ENCODE measurements around the gene TGM1.
A peak's percentile ranks its signal among the peaks of the same experiment; 100 is the strongest.
"Not testable (repeated sequence)": the region's sequence is repeated elsewhere in the genome, so short reads cannot be mapped to it uniquely, and the experiment has no call there.

The TGM1 gene

DNA sequence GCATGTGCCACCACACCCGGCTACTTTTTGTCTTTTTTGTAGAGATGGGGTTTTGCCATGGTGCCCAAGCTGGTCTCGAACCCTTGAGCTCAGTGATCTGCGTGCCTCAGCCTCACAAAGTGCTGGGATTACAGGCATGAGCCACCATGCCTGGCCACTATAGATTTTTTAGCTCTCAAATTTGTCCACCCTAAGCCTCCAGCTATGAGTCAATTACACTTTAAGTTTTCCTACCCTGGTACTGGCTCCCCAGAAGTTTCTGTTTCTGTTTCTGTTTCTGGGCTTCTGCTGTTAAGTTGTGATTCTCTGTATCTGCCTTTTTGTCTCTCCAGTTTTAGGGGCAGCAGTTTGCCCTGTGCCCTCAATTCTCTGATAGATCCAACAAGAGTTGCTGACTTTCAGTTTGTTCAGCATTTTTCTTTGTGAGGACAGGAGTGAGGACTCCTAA lies 16.2 kb downstream of the TGM1 start:
- whole genome bisulfite sequencing (ENCODE audit: extremely low coverage, insufficient coverage, low lambda C conversion rate), result no CpG with 5 or more reads among the region's 3 CpGs

DNA sequence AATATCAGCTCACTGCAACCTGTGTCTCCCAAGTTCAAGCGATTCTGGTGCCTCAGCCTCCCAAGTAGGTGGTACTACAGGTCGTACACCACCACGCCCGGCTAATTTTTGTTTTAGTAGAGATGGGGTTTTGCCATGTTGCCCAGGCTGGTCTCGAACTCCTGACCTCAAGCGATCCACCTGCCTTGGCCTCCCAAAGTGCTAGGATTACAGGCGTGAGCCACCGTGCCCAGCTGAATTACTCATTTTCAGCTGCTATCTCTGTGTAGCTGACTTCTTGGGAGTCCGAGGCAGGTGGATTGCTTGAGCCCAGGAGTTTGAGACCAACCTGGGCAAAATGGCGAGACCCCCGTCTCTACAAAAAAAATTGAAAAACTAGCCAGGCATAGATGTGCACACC lies 17.6 kb downstream of the TGM1 start:
- not testable (repeated sequence) for H2BK15ac ChIP-seq (replicated peaks; ENCODE audit: low read depth); H4K5ac ChIP-seq (ENCODE audit: low read length); H2AK5ac ChIP-seq (ENCODE audit: low read length); H3K79me2 ChIP-seq (ENCODE audit: control insufficient read depth, insufficient read depth, low read length); H3K27ac ChIP-seq (ENCODE audit: low read depth, low read length); H3K56ac ChIP-seq (ENCODE audit: low read length); H2BK5ac ChIP-seq (ENCODE audit: low read length); H3K18ac ChIP-seq (ENCODE audit: low read length); H3K9ac ChIP-seq (ENCODE audit: low read length); H3K36me3 ChIP-seq (ENCODE audit: control insufficient read depth, insufficient read depth, low read length); H3K4me3 ChIP-seq (ENCODE audit: low read length); DNase-seq; H4K8ac ChIP-seq (ENCODE audit: low read depth, low read length); H3K23ac ChIP-seq (ENCODE audit: low read length); H3K79me1 ChIP-seq (ENCODE audit: low read length); H3K4me2 ChIP-seq (ENCODE audit: low read length); H3K4ac ChIP-seq (ENCODE audit: low read depth, low read length); H2BK120ac ChIP-seq (ENCODE audit: low read depth, low read length); H3K4me1 ChIP-seq (ENCODE audit: control insufficient read depth, low read depth, low read length); H3K27me3 ChIP-seq (ENCODE audit: insufficient read depth, low read length, poor library complexity)
- WGBS (ENCODE audit: extremely low coverage, insufficient coverage, low lambda C conversion rate), result no CpG with 5 or more reads among the region's 11 CpGs

More for the DNA sequence above, 16.2 kb downstream of the TGM1 start:
- Histone ChIP-seq H3K27ac (ENCODE audit: low read depth, low read length) (no peak overlapping the region), H3K27me3 (ENCODE audit: insufficient read depth, low read length, poor library complexity) (no peaks in the 10 kb centered on the region), H2AK5ac (ENCODE audit: low read length) (no peak overlapping the region), H3K36me3 (ENCODE audit: control insufficient read depth, insufficient read depth, low read length) (no peaks in the 10 kb centered on the region), H3K23ac (ENCODE audit: low read length) (no peak overlapping the region), H3K56ac (ENCODE audit: low read length) (no peak overlapping the region), H3K18ac (ENCODE audit: low read length) (no peak overlapping the region), H3K4me2 (ENCODE audit: low read length) (no peak overlapping the region), H2BK15ac (replicated peaks; ENCODE audit: low read depth) (no peak overlapping the region), H4K8ac (ENCODE audit: low read depth, low read length) (no peak overlapping the region), H3K4ac (ENCODE audit: low read depth, low read length) (no peak overlapping the region), H3K79me2 (ENCODE audit: control insufficient read depth, insufficient read depth, low read length) (no peaks in the 10 kb centered on the region), H3K4me1 (ENCODE audit: control insufficient read depth, low read depth, low read length) (peaks cover 2% of the 10 kb centered on the region), H2BK120ac (ENCODE audit: low read depth, low read length) (no peak overlapping the region), H3K9ac (ENCODE audit: low read length) (no peak overlapping the region), H3K79me1 (ENCODE audit: low read length) (no peaks in the 10 kb centered on the region), H3K4me3 (ENCODE audit: low read length) (no peak overlapping the region), H4K5ac (ENCODE audit: low read length) (no peak overlapping the region), H2BK5ac (ENCODE audit: low read length) (no peak overlapping the region)
- DNase-seq, result no peak

DNA sequence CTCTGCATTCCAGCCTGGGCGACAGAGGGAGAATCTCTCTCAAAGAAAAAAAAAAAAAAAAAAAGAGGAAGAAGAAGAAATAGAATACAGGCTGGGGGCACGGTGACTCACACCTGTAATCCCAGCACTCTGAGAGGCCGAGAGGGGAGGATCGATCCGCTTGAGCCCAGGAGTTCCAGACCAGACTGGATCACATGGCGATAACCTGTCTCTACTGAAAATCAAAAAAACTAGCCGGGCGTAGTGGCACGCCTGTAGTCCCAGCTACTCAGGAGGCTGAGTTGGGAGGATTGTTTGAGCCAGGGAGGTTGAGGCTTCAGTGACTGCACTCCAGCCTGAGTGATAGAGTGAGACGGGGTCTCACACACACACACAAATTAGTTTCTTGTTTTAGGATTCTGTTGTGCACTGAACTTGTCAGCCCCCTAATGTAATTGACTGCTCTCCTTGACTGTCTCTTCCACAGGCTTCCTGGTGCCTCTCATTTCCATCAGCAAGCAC lies 19.6 kb downstream of the TGM1 start:
- DNase-seq, result peak; percentile 72

DNA sequence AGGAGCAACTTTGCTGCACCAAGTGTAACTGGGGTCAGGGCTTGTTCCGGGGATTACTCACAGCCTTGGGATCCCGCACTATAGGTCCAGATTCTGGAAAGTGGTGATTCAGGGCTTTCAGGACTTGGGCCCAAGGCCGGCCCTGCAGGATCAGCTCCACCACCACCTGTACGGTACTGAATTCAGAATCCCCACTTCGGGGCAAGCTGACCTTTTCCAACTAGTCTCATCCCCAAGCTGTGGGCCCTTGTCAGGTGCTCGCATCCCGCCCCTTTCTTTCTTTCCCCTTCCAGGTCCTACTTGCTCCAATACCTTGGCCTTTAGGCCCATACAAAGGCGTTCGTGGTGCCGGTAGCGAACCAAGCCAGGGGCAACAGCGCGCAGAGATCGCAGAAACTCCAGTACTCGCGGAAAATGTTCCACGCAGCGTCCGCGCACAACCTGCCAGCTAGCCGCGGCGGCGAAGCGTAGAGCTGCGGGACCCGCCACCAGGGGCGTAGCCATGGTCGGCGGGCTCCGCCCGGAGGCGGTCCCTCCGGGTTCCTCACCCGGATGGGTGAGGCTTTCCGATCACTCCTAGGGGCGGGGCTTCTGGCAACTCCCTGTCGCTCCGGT lies 21.0 kb downstream of the TGM1 start:
- no peak overlapping the region for H3K4ac ChIP-seq (ENCODE audit: low read depth, low read length)
- H3K27ac ChIP-seq (ENCODE audit: low read depth, low read length), result peak overlapping the region; percentile 82
- no peak overlapping the region for H4K8ac ChIP-seq (ENCODE audit: low read depth, low read length)
- H2BK15ac ChIP-seq (replicated peaks; ENCODE audit: low read depth), result no peak overlapping the region
- peak overlapping the region; percentile 69 for H3K18ac ChIP-seq (ENCODE audit: low read length)
- no peak overlapping the region for H2AK5ac ChIP-seq (ENCODE audit: low read length)
- WGBS (ENCODE audit: extremely low coverage, insufficient coverage, low lambda C conversion rate), result no CpG with 5 or more reads among the region's 39 CpGs
- peak; percentile 96 for DNase-seq
- peaks cover 4% of the 10 kb centered on the region for H3K79me1 ChIP-seq (ENCODE audit: low read length)
- peak overlapping the region; percentile 73 for H3K4me2 ChIP-seq (ENCODE audit: low read length)
- H3K79me2 ChIP-seq (ENCODE audit: control insufficient read depth, insufficient read depth, low read length), result no peaks in the 10 kb centered on the region
- H3K27me3 ChIP-seq (ENCODE audit: insufficient read depth, low read length, poor library complexity), result no peaks in the 10 kb centered on the region
- no peak overlapping the region for H2BK120ac ChIP-seq (ENCODE audit: low read depth, low read length)
- H2BK5ac ChIP-seq (ENCODE audit: low read length), result no peak overlapping the region
- H4K5ac ChIP-seq (ENCODE audit: low read length), result no peak overlapping the region
- peak overlapping the region; percentile 79 for H3K9ac ChIP-seq (ENCODE audit: low read length)
- peaks cover 5% of the 10 kb centered on the region for H3K4me1 ChIP-seq (ENCODE audit: control insufficient read depth, low read depth, low read length)
- peak overlapping the region; percentile 75 for H3K23ac ChIP-seq (ENCODE audit: low read length)
- H3K56ac ChIP-seq (ENCODE audit: low read length), result peak overlapping the region; percentile 96
- peak overlapping the region; percentile 66 for H3K4me3 ChIP-seq (ENCODE audit: low read length)
- H3K36me3 ChIP-seq (ENCODE audit: control insufficient read depth, insufficient read depth, low read length), result peaks cover 2% of the 10 kb centered on the region

More for the DNA sequence above, 19.6 kb downstream of the TGM1 start:
- WGBS (ENCODE audit: extremely low coverage, insufficient coverage, low lambda C conversion rate), result no CpG with 5 or more reads among the region's 10 CpGs
- peak overlapping the region; percentile 85 for H3K56ac ChIP-seq (ENCODE audit: low read length)
- H4K8ac ChIP-seq (ENCODE audit: low read depth, low read length), result no peak overlapping the region
- H3K23ac ChIP-seq (ENCODE audit: low read length), result peak overlapping the region; percentile 11
- H2AK5ac ChIP-seq (ENCODE audit: low read length), result peak overlapping the region; percentile 0
- H4K5ac ChIP-seq (ENCODE audit: low read length), result no peak overlapping the region
- H3K4ac ChIP-seq (ENCODE audit: low read depth, low read length), result peak overlapping the region; percentile 41
- peaks cover 5% of the 10 kb centered on the region for H3K4me1 ChIP-seq (ENCODE audit: control insufficient read depth, low read depth, low read length)
- H3K4me2 ChIP-seq (ENCODE audit: low read length), result no peak overlapping the region
- H3K79me1 ChIP-seq (ENCODE audit: low read length), result peaks cover 4% of the 10 kb centered on the region
- H3K27ac ChIP-seq (ENCODE audit: low read depth, low read length), result peak overlapping the region; percentile 89
- H2BK5ac ChIP-seq (ENCODE audit: low read length), result no peak overlapping the region
- no peaks in the 10 kb centered on the region for H3K79me2 ChIP-seq (ENCODE audit: control insufficient read depth, insufficient read depth, low read length)
- peak overlapping the region; percentile 87 for H3K9ac ChIP-seq (ENCODE audit: low read length)
- H3K4me3 ChIP-seq (ENCODE audit: low read length), result no peak overlapping the region
- peaks cover 2% of the 10 kb centered on the region for H3K36me3 ChIP-seq (ENCODE audit: control insufficient read depth, insufficient read depth, low read length)
- no peak overlapping the region for H2BK120ac ChIP-seq (ENCODE audit: low read depth, low read length)
- peak overlapping the region; percentile 9 for H3K18ac ChIP-seq (ENCODE audit: low read length)
- no peaks in the 10 kb centered on the region for H3K27me3 ChIP-seq (ENCODE audit: insufficient read depth, low read length, poor library complexity)
- no peak overlapping the region for H2BK15ac ChIP-seq (replicated peaks; ENCODE audit: low read depth)

DNA sequence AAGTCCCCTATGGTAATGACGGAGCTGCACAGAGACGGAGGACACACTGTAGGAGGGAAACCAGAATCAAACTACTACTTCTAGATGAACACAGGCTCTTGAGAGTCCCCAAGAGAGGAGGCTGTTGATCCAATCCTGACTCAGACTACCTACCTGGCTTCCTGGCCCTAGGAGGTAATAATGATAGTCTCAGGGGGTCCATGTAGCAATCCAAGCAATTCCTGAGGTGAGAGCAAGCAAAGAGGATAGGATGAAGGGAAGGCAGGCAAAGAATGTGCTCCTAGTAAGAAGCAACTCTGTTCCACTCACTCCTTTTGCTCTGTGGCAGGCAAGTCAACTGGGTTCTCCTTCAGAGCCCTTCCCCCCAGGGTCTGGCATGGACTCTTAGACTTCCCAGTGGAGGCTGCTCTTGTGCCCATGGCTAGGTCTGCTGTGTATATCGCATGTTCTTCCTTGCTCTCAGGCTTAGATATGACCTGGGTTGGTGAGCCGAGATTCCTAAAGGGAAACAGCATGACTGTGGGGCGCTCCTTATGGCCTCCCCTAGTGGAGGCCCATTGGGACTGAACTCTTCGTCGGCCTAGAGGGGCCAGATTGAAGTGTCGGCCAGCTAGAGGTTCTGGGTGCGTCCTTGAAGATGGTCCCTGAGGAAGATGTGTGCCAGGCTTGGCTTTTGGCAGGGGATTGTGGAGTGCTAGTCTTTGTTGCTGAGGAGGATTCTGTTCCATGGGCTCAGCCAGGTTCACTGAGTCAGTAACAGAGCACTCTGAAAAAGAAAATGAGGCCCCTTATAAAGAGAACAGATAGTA lies 22.7 kb downstream of the TGM1 start:
- Histone ChIP-seq H3K4me2 (ENCODE audit: low read length) (no peak overlapping the region), H3K4ac (ENCODE audit: low read depth, low read length) (no peak overlapping the region), H3K4me3 (ENCODE audit: low read length) (no peak overlapping the region), H3K4me1 (ENCODE audit: control insufficient read depth, low read depth, low read length) (peaks cover 5% of the 10 kb centered on the region), H3K18ac (ENCODE audit: low read length) (no peak overlapping the region), H3K9ac (ENCODE audit: low read length) (no peak overlapping the region), H3K36me3 (ENCODE audit: control insufficient read depth, insufficient read depth, low read length) (peaks cover 2% of the 10 kb centered on the region), H2BK15ac (replicated peaks; ENCODE audit: low read depth) (no peak overlapping the region), H2BK120ac (ENCODE audit: low read depth, low read length) (no peak overlapping the region), H4K5ac (ENCODE audit: low read length) (no peak overlapping the region), H4K8ac (ENCODE audit: low read depth, low read length) (no peak overlapping the region), H2AK5ac (ENCODE audit: low read length) (no peak overlapping the region), H2BK5ac (ENCODE audit: low read length) (no peak overlapping the region), H3K79me2 (ENCODE audit: control insufficient read depth, insufficient read depth, low read length) (no peaks in the 10 kb centered on the region), H3K27me3 (ENCODE audit: insufficient read depth, low read length, poor library complexity) (no peaks in the 10 kb centered on the region), H3K79me1 (ENCODE audit: low read length) (peaks cover 4% of the 10 kb centered on the region), H3K56ac (ENCODE audit: low read length) (no peak overlapping the region), H3K23ac (ENCODE audit: low read length) (no peak overlapping the region), H3K27ac (ENCODE audit: low read depth, low read length) (no peak overlapping the region)
- WGBS (ENCODE audit: extremely low coverage, insufficient coverage, low lambda C conversion rate), result no CpG with 5 or more reads among the region's 9 CpGs
- DNase-seq, result peak; percentile 7
